GM18858 (cell line): Measurements from ENCODE around the gene EIF2D.

Source experiments
- ATAC-seq: cut with Tn5 transposase; IDR thresholded peaks from one replicate; pipeline ENCODE4 v1.9.1; 2021; ENCODE audit not compliant: unreplicated experiment

EIF2D gene

DNA sequence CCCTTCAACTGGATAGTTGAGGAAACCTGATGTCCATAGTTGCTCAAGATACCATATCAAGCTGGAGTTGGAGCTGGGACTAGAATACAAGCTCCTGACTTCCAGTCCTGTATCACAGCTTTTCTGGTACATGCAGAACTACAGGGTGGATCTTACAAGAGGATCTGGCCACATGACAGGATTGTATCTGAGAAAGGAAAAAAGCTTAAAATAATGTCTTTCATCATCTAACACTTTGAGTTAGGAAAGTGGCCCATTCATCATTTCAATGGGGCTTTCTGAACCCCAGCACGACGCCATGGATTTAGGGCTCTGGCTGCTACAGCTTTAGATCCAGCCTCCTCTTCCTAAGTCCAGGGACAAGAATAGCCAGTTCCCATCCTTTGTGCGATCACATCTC is 58.1 kb downstream of the EIF2D start:
- no peak for ATAC-seq

GRCh38 chr1:206551986-206552326 is 60.3 kb downstream of the EIF2D start:
- ATAC-seq, result no peak

GRCh38 chr1:206551296-206551985 is 60.8 kb downstream of the EIF2D start:
- ATAC-seq, result no peak

DNA sequence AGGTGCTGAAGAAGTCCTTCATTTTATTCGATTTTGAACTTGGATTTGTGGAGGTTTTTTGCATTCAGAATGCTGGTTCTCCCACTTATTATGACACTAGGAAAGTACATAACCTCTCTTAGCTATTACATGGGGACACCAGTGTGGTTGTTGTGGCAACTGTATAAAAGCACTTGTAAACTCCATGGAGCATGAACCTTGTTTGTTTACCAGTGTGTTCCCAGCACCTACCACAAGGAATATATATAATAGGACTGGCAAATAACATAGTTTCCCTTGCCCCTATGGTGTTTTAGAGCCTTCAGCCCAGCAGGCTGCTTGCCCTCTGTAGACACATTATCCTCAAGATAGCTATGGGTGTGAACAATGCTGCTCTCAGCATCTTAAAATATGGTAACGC is 61.8 kb downstream of the EIF2D start:
- ATAC-seq, result no peak

DNA sequence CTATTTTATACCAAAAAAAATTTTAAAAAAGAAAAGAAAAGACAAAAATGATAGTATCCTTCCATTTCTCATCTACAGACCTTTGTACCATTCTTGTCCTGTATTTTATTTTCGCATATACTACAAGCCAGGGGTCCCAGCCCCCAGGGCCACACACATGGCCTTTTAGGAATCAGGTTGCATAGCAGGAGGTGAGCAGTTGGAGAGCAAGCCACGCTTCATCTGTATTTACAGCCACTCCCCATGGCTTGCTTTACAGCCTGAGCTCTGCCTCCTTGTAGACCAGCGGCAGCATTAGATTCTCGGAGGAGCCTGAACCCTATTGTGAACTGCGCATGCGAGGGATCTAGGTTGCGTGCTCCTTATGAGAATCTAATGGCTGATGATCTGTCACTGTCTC is 65.2 kb downstream of the EIF2D start:
- ATAC-seq, result no peak

DNA sequence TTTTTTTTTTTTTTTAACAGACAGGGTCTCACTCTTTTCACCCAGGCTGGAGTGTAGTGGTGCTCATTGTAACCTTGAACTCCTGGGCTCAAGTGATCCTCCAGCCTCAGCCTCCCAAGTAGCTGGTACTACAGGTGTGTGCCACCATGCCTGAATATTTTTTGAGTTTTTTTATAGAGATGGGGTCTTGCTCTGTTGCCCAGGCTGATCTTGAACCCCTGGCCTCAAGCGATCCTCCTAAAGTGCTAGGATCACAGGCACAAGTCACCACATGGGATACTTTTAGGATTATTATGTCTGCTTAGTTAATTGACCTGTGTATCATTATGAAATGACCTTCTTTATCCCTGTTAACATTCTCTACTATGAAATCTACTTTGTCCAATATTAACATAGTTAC is 66.9 kb downstream of the EIF2D start:
- no peak for ATAC-seq

DNA sequence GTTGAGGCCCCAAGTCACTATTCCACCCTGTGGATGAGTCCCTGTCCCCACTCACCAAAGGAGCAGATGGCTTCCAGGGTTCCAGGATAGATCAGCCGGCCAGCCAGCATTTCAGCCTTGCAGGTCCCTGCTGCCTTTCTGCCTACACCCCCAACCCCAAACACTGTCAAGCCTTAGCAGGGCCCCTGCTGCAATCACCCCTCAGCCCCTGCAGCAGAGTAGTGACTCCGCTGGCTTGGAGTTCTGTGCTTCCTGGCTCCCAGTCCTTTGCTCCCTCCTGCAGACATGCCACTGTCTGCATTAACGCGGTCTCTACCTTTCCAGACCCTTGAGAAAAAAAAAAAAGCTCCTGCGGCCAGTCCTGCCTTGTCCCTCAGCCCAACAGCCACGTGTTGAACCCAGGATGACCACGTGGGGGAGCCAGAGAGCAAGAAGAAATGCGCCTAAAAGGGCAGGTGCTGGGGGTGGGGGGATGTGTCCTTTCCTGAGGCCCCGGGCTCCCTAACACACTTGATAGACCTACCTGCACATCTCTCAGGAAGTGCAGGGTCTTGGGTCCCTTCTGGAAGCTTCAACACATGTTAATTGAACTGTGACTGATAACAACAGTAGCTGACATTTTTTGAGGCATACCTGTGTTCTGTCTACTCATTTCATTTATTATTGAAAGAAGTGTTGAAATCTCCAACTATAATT is 67.6 kb downstream of the EIF2D start:
- ATAC-seq, result no peak
